ENCODE measurements around the gene KIRREL2.

DNA sequence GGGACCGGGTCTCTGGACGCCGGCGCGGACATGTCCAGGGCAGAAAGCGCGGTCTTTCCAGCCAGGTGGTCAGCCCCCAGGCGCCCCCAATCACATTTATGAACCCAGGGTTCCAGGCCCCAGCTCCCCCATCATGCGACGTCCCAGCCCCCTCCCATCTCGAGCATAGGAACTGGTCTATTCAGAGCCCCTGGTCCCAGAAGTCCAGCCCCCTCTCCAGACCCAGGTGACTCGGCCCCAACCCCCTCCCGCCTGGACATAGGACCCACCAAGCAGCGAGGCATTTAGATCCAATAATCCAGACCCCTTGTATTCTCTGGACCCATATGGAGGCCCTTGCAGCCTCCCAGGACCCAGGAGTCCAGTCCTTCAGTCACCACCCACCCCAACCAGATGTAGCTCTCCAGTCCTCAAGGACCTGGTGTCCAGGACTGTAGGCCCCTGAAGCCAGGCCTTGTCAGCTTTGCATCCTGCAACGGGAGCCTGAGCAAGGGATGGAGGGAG, 12.2 kb downstream of the KIRREL2 start:
- TF ChIP-seq, protein P1, sequence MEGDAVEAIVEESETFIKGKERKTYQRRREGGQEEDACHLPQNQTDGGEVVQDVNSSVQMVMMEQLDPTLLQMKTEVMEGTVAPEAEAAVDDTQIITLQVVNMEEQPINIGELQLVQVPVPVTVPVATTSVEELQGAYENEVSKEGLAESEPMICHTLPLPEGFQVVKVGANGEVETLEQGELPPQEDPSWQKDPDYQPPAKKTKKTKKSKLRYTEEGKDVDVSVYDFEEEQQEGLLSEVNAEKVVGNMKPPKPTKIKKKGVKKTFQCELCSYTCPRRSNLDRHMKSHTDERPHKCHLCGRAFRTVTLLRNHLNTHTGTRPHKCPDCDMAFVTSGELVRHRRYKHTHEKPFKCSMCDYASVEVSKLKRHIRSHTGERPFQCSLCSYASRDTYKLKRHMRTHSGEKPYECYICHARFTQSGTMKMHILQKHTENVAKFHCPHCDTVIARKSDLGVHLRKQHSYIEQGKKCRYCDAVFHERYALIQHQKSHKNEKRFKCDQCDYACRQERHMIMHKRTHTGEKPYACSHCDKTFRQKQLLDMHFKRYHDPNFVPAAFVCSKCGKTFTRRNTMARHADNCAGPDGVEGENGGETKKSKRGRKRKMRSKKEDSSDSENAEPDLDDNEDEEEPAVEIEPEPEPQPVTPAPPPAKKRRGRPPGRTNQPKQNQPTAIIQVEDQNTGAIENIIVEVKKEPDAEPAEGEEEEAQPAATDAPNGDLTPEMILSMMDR (conservative IDR thresholded peaks at IDR 0.05; ENCODE audit: low read depth, low read length) = no peak
- no peak for TF ChIP-seq EZH2 (IDR thresholded peaks at IDR 0.05; ENCODE audit: low read length, unreplicated experiment)
- no peak for TF ChIP-seq EZH2phosphoT487 (IDR thresholded peaks at IDR 0.05; ENCODE audit: borderline replicate concordance, low read length)

All from PC-3 (cell line).